Lung (tissue), 12 donors: ENCODE results near the gene CLCN2. TPM values are rescaled to one million over a fixed set of nuclear protein-coding genes. Genes with fewer than 3 reads are reported as not detected.

Experiments
- ATAC-seq: fragments of 200-7000 bp; cut with Tn5 transposase; one replicate; pipeline ENCODE4 v1.9.1; 2020; ENCODE audit warnings: moderate number of reproducible peaks; ENCODE audit not compliant: insufficient read depth, low FRiP score
- DNase-seq, 3 donors: peaks; one replicate each; pipeline ENCODE4 v3.0.0-alpha.2; 2013 to 2017
- H3K27ac ChIP-seq, 2 donors: one replicate each; pipeline ENCODE4 v1.5.1; 2013; ENCODE audit warnings: mild to moderate bottlenecking in 2 of 2, moderate library complexity in 2 of 2, control low read depth in 1 of 2, inconsistent platforms in 1 of 2, low read depth in 1 of 2, low read length in 1 of 2
- H3K27me3 ChIP-seq, 3 donors: one replicate each; pipeline ENCODE4 v1.5.1; 2013; ENCODE audit warnings: low read length in 2 of 3; ENCODE audit not compliant: control insufficient read depth in 3 of 3, insufficient read depth in 3 of 3
- H3K36me3 ChIP-seq, 4 donors: one replicate each; pipeline ENCODE4 v1.5.1; 2013; ENCODE audit warnings: low read length in 4 of 4, mild to moderate bottlenecking in 1 of 4, moderate library complexity in 1 of 4; ENCODE audit not compliant: control insufficient read depth in 4 of 4, insufficient read depth in 4 of 4
- H3K4me1 ChIP-seq, 5 donors: one replicate each; pipeline ENCODE4 v1.5.1; 2013; ENCODE audit warnings: low read length in 5 of 5, mild to moderate bottlenecking in 2 of 5, moderate library complexity in 1 of 5; ENCODE audit not compliant: control insufficient read depth in 5 of 5, insufficient read depth in 5 of 5
- H3K4me3 ChIP-seq: one replicate; pipeline ENCODE4 v1.5.1; 2013; ENCODE audit warnings: mild to moderate bottlenecking, control low read depth, moderate library complexity
- H3K9ac ChIP-seq, 2 donors: one replicate each; pipeline ENCODE4 v1.5.1; 2013; ENCODE audit warnings: low read length in 2 of 2, control low read depth in 1 of 2; ENCODE audit not compliant: insufficient read depth in 1 of 2
- H3K9me3 ChIP-seq, 4 donors: one replicate each; pipeline ENCODE4 v1.5.1; 2013; ENCODE audit warnings: low read length in 3 of 4, mild to moderate bottlenecking in 1 of 4, moderate library complexity in 1 of 4; ENCODE audit not compliant: control insufficient read depth in 4 of 4, insufficient read depth in 3 of 4
- WGBS, 2 donors: extraction: QIAGEN DNeasy Blood & Tissue Kit; methylation state at CpG; one replicate each; pipeline ENCODE4 v1.1.7; 2013; 5-methylcytosine and 5-hydroxymethylcytosine counted together
- polyA plus RNA-seq, 2 donors: library from polyadenylated mRNA; stranded (reverse); fragments of 200-250 nt; gene quantifications; one replicate each; pipeline ENCODE4 v1.2.1, GENCODE V29; 2013
- total RNA-seq, 2 donors: library from RNA; depleted of rRNA in 1 of 2; stranded (reverse); fragments of >200 nt in 1 of 2; gene quantifications; one replicate each; pipeline ENCODE4 v1.2.1, GENCODE V29; 2014 to 2021
- TF ChIP-seq, protein P1 (sequence below): IDR thresholded peaks from 2 replicates; pipeline ENCODE4 v1.5.1; 2012; ENCODE audit warnings: mild to moderate bottlenecking; ENCODE audit errors: control extremely low read depth, extremely low read depth
- donor health status: control.
- donor health status: control.
- donor health status: Bipolar disorder and iron deficiency.
- donor health status: healthy.
- donor health status: DM: yes; HTN: yes; CAD: no.

CLCN2 gene
- total and polyA plus RNA-seq, 4 donors = 2.7 to 8.7 (median 5.4) TPM

DNA sequence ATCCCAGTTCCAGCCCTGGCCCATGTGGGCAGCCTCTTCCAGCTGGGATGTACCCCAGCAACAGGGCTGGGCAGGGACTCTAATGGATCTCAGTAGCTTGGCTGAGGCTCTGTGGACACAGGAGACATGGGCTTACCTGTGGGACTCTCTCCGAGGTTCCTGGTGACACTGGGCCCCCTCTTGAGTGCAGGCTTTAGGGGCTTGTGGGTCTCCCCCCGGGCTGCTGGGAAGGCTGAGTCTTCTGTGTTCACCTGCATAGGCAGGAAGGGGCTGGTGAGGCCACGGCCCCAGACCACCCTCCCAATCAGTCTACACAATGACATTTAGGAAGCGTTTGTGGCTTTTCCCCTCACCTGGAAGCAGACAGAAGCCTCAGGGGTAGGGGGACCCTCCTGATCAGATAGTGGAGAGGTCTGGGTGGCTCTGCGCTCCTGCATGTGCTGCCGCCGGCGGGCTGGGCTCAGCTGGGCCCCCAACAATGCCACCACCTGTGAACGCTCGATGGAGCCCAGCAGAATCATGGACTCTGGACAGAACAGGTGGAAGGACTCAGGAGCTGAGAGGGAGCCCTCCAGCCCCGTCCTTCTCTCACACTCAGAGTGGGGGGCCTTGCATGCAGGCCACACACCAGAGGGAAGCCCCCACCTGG is 8.4 kb downstream of the CLCN2 start:
- Histone ChIP-seq H3K27ac (no peak overlapping the region), H3K4me1 (peaks cover 0 to 16% (median 2%) of the 10 kb centered on the region in 5 donors), H3K4me3 (no peak overlapping the region), H3K9ac (no peak overlapping the region), H3K27me3 (no peaks in the 10 kb centered on the region), H3K9me3 (no peaks in the 10 kb centered on the region), H3K36me3 (peaks cover 0 to 9% (median 4%) of the 10 kb centered on the region in 4 donors)
- ATAC-seq (no peak), DNase-seq (no peak)
- TF ChIP-seq, protein P1, sequence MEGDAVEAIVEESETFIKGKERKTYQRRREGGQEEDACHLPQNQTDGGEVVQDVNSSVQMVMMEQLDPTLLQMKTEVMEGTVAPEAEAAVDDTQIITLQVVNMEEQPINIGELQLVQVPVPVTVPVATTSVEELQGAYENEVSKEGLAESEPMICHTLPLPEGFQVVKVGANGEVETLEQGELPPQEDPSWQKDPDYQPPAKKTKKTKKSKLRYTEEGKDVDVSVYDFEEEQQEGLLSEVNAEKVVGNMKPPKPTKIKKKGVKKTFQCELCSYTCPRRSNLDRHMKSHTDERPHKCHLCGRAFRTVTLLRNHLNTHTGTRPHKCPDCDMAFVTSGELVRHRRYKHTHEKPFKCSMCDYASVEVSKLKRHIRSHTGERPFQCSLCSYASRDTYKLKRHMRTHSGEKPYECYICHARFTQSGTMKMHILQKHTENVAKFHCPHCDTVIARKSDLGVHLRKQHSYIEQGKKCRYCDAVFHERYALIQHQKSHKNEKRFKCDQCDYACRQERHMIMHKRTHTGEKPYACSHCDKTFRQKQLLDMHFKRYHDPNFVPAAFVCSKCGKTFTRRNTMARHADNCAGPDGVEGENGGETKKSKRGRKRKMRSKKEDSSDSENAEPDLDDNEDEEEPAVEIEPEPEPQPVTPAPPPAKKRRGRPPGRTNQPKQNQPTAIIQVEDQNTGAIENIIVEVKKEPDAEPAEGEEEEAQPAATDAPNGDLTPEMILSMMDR = no peak
- WGBS, 2 donors = 92 to 93% methylated on average over 11 of the region's 11 CpGs

DNA sequence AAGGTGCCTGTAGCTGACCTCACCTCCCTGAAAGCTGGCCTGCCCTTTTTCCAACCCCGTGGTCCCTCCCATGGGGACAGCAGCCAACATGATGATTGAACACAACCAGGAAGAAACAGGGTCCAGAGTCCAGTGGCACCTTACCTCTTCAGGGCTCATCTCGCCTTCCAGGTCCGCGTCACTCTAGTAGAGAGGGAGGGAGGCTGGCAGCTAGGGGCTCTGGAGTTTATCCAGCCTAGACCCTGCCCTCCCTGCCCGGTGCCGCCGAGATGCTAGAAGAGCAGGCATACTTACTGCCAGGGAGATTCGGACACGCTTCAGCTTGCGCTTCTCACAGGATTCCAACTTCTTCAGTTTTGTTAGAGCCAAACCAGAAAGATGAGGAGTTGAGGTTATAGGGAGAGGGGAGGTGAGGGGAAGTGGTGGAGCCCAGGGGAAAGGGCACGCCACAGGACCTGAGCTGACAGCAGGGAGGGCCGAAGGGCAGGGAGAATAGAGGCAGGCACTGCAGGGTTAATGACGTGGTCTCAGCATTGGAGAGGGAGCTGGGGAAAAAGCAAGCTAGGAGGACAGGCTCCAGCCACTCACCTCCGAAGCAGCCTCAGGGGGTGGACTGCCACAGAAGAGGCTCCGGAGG is 9.1 kb downstream of the CLCN2 start:
- Histone ChIP-seq H3K36me3 (peaks cover 0 to 9% (median 4%) of the 10 kb centered on the region in 4 donors), H3K27me3 (no peaks in the 10 kb centered on the region), H3K4me1 (peaks cover 0 to 24% (median 2%) of the 10 kb centered on the region in 5 donors), H3K27ac (no peak overlapping the region), H3K9ac (no peak overlapping the region), H3K9me3 (no peaks in the 10 kb centered on the region), H3K4me3 (no peak overlapping the region)
- 87 to 90% methylated on average over 15 of the region's 15 CpGs for WGBS, 2 donors
- TF ChIP-seq, protein P1 = no peak
- no peak for DNase-seq
- ATAC-seq = no peak

DNA sequence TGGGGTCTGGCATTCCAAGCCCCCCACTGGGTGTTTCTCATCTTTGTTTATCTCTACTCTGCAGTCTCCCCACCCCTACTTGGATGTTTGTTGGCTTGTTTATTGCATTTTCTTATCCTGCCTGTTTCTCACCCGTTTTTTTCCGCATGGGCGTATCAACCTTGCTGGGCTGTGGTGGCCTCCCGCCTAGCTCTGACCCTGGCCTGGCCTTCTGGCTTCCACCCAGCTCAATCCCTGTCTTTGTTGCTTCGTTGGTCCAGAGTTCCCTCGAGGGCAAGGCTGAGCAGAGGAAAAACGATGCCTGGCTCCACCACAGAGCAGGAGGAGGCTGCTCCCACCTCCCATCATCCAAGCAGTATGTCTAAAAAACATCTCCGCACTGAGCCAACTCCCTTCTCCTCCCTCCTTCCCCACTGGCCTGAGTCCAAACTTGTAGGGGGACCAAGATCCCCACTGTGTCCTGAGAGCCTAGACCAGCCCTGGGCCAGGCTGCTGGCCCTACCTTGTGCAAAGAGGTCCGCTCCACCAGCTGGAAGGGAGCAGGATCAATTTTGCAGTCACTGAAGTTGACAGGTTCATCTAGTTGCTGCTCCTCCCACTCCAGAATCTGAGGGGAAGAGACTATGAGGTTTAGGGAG is 9.8 kb downstream of the CLCN2 start:
- Histone ChIP-seq H3K9ac (no peak overlapping the region), H3K27me3 (no peaks in the 10 kb centered on the region), H3K9me3 (no peaks in the 10 kb centered on the region), H3K4me3 (no peak overlapping the region), H3K4me1 (peaks cover 0 to 29% (median 2%) of the 10 kb centered on the region in 5 donors), H3K27ac (no peak overlapping the region), H3K36me3 (peaks cover 0 to 12% (median 2%) of the 10 kb centered on the region in 4 donors)
- ATAC-seq = no peak
- 63 to 81% methylated on average over 9 of the region's 9 CpGs for WGBS, 2 donors
- TF ChIP-seq, protein P1 = no peak
- DNase-seq = no peak
